ENCODE data around the gene PPP1CA. TPM values are rescaled to one million over a fixed set of nuclear protein-coding genes. Genes with fewer than 3 reads are reported as not detected.

Gene PPP1CA
- total and polyA plus RNA-seq, 2 donors (not counting 1 experiment from before 2014, with no cell fraction given), result 104 to 135 TPM

DNA sequence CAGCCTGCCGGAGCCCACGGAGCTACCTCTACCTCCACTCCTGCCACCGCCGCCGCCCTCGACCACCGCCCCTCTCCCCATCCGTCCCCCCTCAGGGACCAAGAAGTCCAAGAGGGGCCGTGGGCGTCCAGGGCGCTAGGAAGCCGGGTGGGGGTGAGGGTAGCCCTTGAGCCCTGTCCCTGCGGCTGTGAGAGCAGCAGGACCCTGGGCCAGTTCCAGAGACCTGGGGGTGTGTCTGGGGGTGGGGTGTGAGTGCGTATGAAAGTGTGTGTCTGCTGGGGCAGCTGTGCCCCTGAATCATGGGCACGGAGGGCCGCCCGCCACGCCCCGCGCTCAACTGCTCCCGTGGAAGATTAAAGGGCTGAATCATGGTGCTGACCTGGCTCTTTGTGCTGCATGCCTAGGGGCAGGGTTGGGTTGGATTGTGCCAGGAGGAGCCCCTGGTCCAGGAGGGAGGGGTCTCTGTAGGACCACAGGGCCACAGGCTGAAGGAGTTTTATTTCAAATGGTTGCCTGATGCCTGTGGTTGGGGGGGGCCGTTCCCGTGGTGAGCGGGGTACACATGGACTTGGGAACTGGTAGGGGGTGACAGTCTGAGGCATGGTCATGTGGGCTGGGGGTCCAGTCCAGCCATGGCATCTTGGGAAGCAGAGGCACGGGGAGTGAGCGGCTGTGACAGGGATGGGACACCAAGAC is 33.5 kb upstream of the PPP1CA start:
- H3K36me3 ChIP-seq (ENCODE audit: control insufficient read depth, insufficient read depth, low read length), result peaks cover 44% of the 10 kb centered on the region
- no peaks in the 10 kb centered on the region for H4K20me1 ChIP-seq (ENCODE audit: control insufficient read depth, extremely low read depth, insufficient read depth, low read length)
- no peak overlapping the region for H3K4me3 ChIP-seq (replicated peaks in 1 of 4; ENCODE audit: control extremely low read depth in 1 of 4, insufficient read depth in 1 of 4, low read depth in 3 of 4, low read length in 4 of 4)
- H3K4me1 ChIP-seq (ENCODE audit: control insufficient read depth, extremely low read depth, insufficient read depth, low read length), result no peaks in the 10 kb centered on the region
- no peaks in the 10 kb centered on the region for H3K27me3 ChIP-seq (ENCODE audit: control insufficient read depth, insufficient read depth, low read length)
- no peak overlapping the region for H3K27ac ChIP-seq (ENCODE audit: insufficient read depth, low read length)
- no peaks in the 10 kb centered on the region for H3K9me3 ChIP-seq (ENCODE audit: control insufficient read depth, insufficient read depth, low read depth, low read length)
- H3K79me2 ChIP-seq (ENCODE audit: control insufficient read depth, insufficient read depth, low read length), result no peaks in the 10 kb centered on the region
- no peak for DNase-seq (ENCODE audit: low read depth in 2 of 2)
- no peak overlapping the region for H2AFZ ChIP-seq (ENCODE audit: low read length)
- no peak overlapping the region for H3K4me2 ChIP-seq (ENCODE audit: extremely low read depth, insufficient read depth, low read length)
- TF ChIP-seq EZH2 (IDR thresholded peaks at IDR 0.05; ENCODE audit: low read length, missing control alignments) (no peak), CTCF (conservative IDR thresholded peaks at IDR 0.05 in 1 of 2, IDR thresholded peaks at IDR 0.05 in 1 of 2; ENCODE audit: low read depth in 1 of 2, low read length in 2 of 2) (no peak)
- no peak overlapping the region for H3K9ac ChIP-seq (ENCODE audit: insufficient read depth, low read length)

DNA sequence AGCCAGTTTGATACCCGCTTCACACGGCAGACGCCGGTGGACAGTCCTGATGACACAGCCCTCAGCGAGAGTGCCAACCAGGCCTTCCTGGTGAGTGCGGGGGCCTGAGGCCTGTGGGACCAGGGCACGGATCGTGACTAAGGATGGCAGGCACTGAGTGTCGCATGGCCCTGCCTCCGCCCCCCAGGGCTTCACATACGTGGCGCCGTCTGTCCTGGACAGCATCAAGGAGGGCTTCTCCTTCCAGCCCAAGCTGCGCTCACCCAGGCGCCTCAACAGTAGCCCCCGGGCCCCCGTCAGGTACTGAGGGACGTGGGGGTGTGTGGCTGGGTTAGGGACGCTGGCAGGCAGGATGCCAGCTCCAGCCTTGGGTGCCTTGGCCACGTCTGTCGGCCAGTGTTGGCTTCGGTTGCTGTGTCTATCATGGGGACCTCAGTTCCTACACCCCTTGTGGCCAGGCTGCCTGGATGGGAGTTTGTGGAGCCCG is 32.8 kb upstream of the PPP1CA start:
- Histone ChIP-seq H4K20me1 (ENCODE audit: control insufficient read depth, extremely low read depth, insufficient read depth, low read length) (no peaks in the 10 kb centered on the region), H3K79me2 (ENCODE audit: control insufficient read depth, insufficient read depth, low read length) (peaks cover 2% of the 10 kb centered on the region), H3K9me3 (ENCODE audit: control insufficient read depth, insufficient read depth, low read depth, low read length) (no peaks in the 10 kb centered on the region), H3K36me3 (ENCODE audit: control insufficient read depth, insufficient read depth, low read length) (peaks cover 40% of the 10 kb centered on the region), H3K4me2 (ENCODE audit: extremely low read depth, insufficient read depth, low read length) (no peak overlapping the region), H3K4me1 (ENCODE audit: control insufficient read depth, extremely low read depth, insufficient read depth, low read length) (peaks cover under 1% of the 10 kb centered on the region), H3K4me3 (replicated peaks in 1 of 4; ENCODE audit: control extremely low read depth in 1 of 4, insufficient read depth in 1 of 4, low read depth in 3 of 4, low read length in 4 of 4) (no peak overlapping the region), H3K9ac (ENCODE audit: insufficient read depth, low read length) (no peak overlapping the region), H3K27ac (ENCODE audit: insufficient read depth, low read length) (no peak overlapping the region), H2AFZ (ENCODE audit: low read length) (no peak overlapping the region), H3K27me3 (ENCODE audit: control insufficient read depth, insufficient read depth, low read length) (no peaks in the 10 kb centered on the region)
- TF ChIP-seq EZH2 (IDR thresholded peaks at IDR 0.05; ENCODE audit: low read length, missing control alignments) (no peak), CTCF (conservative IDR thresholded peaks at IDR 0.05 in 1 of 2, IDR thresholded peaks at IDR 0.05 in 1 of 2; ENCODE audit: low read depth in 1 of 2, low read length in 2 of 2) (no peak)
- DNase-seq (ENCODE audit: low read depth in 2 of 2), result no peak

DNA sequence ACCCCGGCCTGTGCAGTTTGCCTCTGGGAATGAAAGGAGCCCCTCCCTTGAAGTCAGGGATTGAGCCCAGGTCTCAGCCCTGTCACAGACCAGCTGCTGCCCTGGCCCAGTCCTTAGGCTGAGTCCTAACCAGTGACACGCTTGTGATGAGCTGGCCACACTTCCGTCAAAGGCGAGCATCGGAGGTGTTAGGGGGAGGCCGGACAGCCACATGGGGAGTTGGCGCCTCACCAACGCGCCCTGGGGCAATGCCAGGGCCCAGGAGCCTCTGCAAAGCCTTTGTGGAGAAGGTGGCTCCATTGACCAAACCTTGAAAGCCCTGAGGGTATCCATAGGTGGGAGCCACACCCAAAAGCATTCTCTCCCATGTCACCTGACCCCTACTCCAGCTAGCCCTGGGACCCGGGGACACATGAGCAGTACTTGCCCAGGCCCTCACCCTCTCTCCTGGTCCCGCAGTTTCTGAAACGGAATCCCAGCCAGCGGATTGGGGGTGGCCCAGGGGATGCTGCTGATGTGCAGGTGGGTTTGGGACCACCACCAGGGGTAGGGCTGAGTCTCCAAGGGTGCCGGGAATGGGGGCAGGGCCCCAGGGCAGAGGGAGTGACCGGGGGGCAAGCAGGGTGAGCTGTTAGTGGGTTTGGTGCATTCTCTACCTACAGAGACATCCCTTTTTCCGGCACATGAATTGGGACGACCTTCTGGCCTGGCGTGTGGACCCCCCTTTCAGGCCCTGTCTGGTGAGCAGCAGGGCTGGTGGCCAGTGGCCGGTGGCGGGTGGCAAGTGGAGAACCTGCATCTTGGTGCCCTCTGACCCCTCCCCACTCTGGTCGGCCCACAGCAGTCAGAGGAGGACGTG is 32.1 kb upstream of the PPP1CA start:
- Histone ChIP-seq H3K36me3 (ENCODE audit: control insufficient read depth, insufficient read depth, low read length) (peaks cover 39% of the 10 kb centered on the region), H3K27me3 (ENCODE audit: control insufficient read depth, insufficient read depth, low read length) (no peaks in the 10 kb centered on the region), H3K4me1 (ENCODE audit: control insufficient read depth, extremely low read depth, insufficient read depth, low read length) (peaks cover 2% of the 10 kb centered on the region), H3K27ac (ENCODE audit: insufficient read depth, low read length) (no peak overlapping the region), H4K20me1 (ENCODE audit: control insufficient read depth, extremely low read depth, insufficient read depth, low read length) (no peaks in the 10 kb centered on the region), H3K4me3 (replicated peaks in 1 of 4; ENCODE audit: control extremely low read depth in 1 of 4, insufficient read depth in 1 of 4, low read depth in 3 of 4, low read length in 4 of 4) (no peak overlapping the region), H3K4me2 (ENCODE audit: extremely low read depth, insufficient read depth, low read length) (no peak overlapping the region), H3K9me3 (ENCODE audit: control insufficient read depth, insufficient read depth, low read depth, low read length) (no peaks in the 10 kb centered on the region), H2AFZ (ENCODE audit: low read length) (no peak overlapping the region), H3K79me2 (ENCODE audit: control insufficient read depth, insufficient read depth, low read length) (peaks cover 8% of the 10 kb centered on the region), H3K9ac (ENCODE audit: insufficient read depth, low read length) (no peak overlapping the region)
- DNase-seq (ENCODE audit: low read depth in 2 of 2), result no peak
- TF ChIP-seq EZH2 (IDR thresholded peaks at IDR 0.05; ENCODE audit: low read length, missing control alignments) (no peak), CTCF (conservative IDR thresholded peaks at IDR 0.05 in 1 of 2, IDR thresholded peaks at IDR 0.05 in 1 of 2; ENCODE audit: low read depth in 1 of 2, low read length in 2 of 2) (no peak)

Data from fibroblast of lung (primary cell).